D721Med (cell line): ENCODE results near the gene ADIPOR2.

Experiments
- DNase-seq: peaks from one replicate; pipeline ENCODE4 v3.0.0; 2011; ENCODE audit warnings: low spot score; ENCODE audit not compliant: insufficient read length
- FAIRE-seq: peaks from 2 replicates; lab custom pipeline; 2011; peaks lifted over from hg19 to GRCh38; lab: Jason Lieb, UNC
- TF ChIP-seq, protein P1 (sequence below): IDR thresholded peaks from 2 replicates; pipeline ENCODE4 v1.5.1; 2012; ENCODE audit warnings: mild to moderate bottlenecking, control low read depth; ENCODE audit not compliant: insufficient read depth; ENCODE audit errors: missing control alignments

ADIPOR2 gene

GRCh38 chr12:1793426-1794210 lies 102.7 kb downstream of the ADIPOR2 start:
- DNase-seq (no peak), FAIRE-seq (no peak)
- TF ChIP-seq, protein P1, sequence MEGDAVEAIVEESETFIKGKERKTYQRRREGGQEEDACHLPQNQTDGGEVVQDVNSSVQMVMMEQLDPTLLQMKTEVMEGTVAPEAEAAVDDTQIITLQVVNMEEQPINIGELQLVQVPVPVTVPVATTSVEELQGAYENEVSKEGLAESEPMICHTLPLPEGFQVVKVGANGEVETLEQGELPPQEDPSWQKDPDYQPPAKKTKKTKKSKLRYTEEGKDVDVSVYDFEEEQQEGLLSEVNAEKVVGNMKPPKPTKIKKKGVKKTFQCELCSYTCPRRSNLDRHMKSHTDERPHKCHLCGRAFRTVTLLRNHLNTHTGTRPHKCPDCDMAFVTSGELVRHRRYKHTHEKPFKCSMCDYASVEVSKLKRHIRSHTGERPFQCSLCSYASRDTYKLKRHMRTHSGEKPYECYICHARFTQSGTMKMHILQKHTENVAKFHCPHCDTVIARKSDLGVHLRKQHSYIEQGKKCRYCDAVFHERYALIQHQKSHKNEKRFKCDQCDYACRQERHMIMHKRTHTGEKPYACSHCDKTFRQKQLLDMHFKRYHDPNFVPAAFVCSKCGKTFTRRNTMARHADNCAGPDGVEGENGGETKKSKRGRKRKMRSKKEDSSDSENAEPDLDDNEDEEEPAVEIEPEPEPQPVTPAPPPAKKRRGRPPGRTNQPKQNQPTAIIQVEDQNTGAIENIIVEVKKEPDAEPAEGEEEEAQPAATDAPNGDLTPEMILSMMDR: no peak

DNA sequence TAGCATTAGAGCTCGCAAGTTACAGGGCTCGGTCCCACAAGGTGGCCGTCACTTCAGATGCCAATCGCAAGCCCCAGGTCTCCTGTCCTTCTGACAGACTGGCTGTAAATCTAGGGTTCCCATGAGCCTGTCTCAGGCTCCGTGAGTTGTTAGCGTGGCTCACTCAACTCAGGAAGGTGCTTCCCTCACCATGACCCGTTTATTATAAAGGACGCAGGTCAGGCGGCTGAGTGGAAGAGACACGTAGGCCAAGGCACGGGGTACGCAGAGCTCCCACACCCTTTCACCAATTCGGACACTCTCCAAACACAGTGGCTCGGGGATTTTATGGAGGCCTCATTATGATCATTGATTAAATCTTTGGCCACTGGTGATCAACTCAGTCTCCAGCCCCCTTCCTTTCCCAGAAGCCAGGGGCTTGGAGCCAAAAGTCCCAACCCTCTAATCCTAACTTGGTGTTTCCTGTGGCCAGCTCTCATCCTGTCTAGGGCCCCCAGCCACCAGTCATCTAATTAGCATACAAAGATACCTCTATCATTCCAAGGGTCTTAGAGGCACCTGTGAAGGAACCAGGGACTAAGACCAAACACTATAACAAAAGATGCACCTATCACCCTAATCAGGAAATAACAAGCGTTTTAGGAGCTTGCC lies 103.7 kb downstream of the ADIPOR2 start:
- FAIRE-seq (no peak), DNase-seq (no peak)
- TF ChIP-seq, protein P1: no peak

DNA sequence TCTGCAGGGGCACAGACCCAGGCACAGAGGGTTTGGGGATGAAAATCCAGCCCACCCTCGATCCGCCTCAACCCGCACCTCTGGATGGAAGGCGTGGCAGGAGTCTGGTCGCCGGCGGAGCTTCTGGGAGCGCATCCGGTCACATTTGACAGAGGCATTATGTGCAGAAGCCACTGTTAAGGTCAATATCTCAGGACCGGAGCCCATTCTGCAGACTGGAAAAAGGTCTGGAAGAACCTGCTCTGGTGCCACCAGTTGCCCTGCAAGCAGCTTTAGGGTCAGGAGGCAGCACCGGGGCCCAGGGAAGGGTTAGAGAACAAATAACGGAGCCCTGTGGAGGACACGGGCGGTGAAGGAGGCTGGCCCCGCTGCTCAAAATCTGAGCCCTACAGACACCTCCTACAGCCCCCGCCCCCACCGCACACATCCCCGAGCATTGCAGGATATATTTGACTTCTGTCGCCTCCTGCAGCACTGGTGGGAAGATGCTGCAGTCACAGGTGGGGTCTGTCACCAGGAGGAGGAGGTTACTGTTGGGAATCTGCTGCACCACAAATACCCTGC lies 104.4 kb downstream of the ADIPOR2 start:
- FAIRE-seq: no peak
- TF ChIP-seq, protein P1: no peak

DNA sequence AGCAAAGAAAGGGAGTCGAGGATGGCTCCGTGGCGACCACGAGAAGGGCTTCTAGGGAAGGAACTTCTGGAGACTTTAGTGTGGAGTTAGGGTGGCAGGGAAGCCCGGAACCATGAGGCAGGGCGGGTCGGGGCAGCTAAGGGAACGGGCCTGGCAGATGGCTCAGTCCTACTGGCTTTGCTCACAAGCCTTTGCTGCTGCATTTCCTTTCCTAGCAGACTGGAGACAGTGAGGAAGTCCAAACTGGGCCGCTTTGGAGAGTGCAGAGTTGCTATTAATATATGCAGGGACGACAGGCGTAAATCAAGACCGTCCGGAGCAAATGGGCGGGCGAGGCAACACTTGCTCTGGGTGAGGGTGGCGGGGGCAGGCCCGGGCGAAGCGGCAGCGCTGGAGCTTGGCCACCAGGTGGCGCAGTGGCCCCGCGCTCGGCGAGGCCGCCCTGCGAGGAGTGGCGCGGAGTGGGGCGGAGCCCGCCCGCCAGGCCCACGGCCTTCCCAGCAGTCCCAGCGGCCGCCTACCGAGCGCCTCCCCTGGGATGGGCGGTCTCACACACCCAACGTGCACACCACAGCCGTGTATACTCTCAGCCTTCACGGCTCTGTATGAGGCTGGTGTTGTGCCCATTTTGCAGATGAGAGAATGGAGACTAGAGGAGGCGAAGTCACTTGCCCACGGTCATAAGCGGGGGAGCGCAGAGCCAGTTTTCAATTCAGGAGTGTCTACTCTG lies 105.1 kb downstream of the ADIPOR2 start:
- TF ChIP-seq, protein P1: peak; percentile 72
- DNase-seq: peak; percentile 90
- FAIRE-seq: no peak

More for the DNA sequence above, 104.4 kb downstream of the ADIPOR2 start:
- no peak for DNase-seq

DNA sequence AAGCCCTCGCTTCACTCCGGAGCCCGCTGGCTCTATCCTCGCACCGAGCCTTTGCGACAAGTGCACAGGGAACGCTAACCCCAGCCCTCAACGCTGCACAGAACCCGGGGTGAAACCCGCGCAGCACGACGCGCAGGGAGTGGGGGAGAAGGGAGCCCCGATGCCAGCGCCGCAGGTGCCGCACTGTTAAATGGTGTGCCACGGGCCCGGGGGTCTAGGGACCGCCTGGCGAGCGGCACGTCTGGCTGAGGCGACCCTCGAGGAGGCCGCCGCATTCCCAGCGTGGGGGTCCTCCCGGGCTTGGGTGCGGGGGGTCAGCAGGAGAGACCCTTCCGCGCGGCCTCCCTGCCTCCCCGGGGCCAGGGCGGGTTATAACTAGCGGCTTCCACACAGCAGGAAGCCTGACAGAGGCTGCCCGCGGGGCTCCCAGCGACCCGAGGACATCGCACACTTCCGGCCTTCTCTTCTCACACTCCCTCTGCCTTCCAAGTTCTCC lies 105.7 kb downstream of the ADIPOR2 start:
- FAIRE-seq (no peak), DNase-seq (no peak)
- TF ChIP-seq, protein P1: no peak

GRCh38 chr12:1797011-1797901 lies 106.4 kb downstream of the ADIPOR2 start:
- DNase-seq: no peak

More at GRCh38 chr12:1797011-1797901, 106.4 kb downstream of the ADIPOR2 start:
- TF ChIP-seq, protein P1: no peak
- no peak for FAIRE-seq
